Prostate gland (tissue), 2 donors: Measurements from ENCODE around the gene PDYN. TPM values are rescaled to one million over a fixed set of nuclear protein-coding genes. Genes with fewer than 3 reads are reported as not detected.

Experiments
- DNase-seq: peaks from one replicate; pipeline ENCODE4 v3.0.0-alpha.2; 2019; ENCODE audit warnings: low spot score
- H3K27ac ChIP-seq, 2 donors: fragments of 200-600 bp; sonication (generic); 2 replicates each; pipeline ENCODE4 v1.5.1; 2017 to 2019
- H3K27me3 ChIP-seq: fragments of 200-600 bp; sonication (generic); replicated peaks from 2 replicates; pipeline ENCODE4 v1.5.1; 2019; ENCODE audit not compliant: insufficient read depth
- H3K36me3 ChIP-seq, 2 donors: fragments of 200-600 bp; sonication (generic); 1 replicate in 1 of 2; 2 replicates in 1 of 2; pipeline versions ENCODE4 v1.5.1 to v1.8.1; 2017 to 2019
- H3K4me1 ChIP-seq: fragments of 200-600 bp; sonication (generic); replicated peaks from 2 replicates; pipeline ENCODE4 v1.5.1; 2019
- H3K4me3 ChIP-seq, 2 donors: fragments of 200-600 bp; sonication (generic); 2 replicates each; pipeline ENCODE4 v1.5.1; 2017 to 2019
- H3K9me3 ChIP-seq: fragments of 200-600 bp; sonication (generic); 2 replicates; pipeline ENCODE4 v1.5.1; 2017
- POLR2A ChIP-seq: fragments of 450-650 bp; IDR thresholded peaks from one replicate; pipeline ENCODE4 v1.6.1; 2016; ENCODE audit warnings: antibody characterized with exemption, mild to moderate bottlenecking
- POLR2AphosphoS5 ChIP-seq: sonication (generic); formaldehyde crosslinking; IDR thresholded peaks from one replicate; pipeline ENCODE4 v1.6.1; 2017; ENCODE audit warnings: antibody characterized with exemption
- WGBS: methylation state at CpG from one replicate; pipeline ENCODE4 v1.1.5; 2018; 5-methylcytosine and 5-hydroxymethylcytosine counted together
- intact Hi-C: fragments of 100-400 bp; cut with DNase I; formaldehyde crosslinking; loops from one replicate; pipeline ENCODE4 v1.14.2; 2022
- total RNA-seq, 2 donors: library from RNA; depleted of rRNA; stranded (reverse); fragments of >200 nt; gene quantifications; one replicate each; pipeline ENCODE4 v1.1.0, GENCODE V29; 2016
- TF ChIP-seq, protein P1 (sequence below), 4 experiments: fragments of 200-600 bp in 2 of 4; fragments of 450-650 bp in 2 of 4; sonication (generic) in 2 of 4; IDR thresholded peaks; 1 replicate in 3 of 4; 2 replicates in 1 of 4; pipeline ENCODE4 v1.5.1; 2016 to 2019; ENCODE audit warnings: antibody characterized with exemption in 4 of 4, mild to moderate bottlenecking in 2 of 4, moderate library complexity in 2 of 4

The PDYN gene
- total RNA-seq, 2 donors from 2014 or later = 0.28 TPM; not detected in 1

DNA sequence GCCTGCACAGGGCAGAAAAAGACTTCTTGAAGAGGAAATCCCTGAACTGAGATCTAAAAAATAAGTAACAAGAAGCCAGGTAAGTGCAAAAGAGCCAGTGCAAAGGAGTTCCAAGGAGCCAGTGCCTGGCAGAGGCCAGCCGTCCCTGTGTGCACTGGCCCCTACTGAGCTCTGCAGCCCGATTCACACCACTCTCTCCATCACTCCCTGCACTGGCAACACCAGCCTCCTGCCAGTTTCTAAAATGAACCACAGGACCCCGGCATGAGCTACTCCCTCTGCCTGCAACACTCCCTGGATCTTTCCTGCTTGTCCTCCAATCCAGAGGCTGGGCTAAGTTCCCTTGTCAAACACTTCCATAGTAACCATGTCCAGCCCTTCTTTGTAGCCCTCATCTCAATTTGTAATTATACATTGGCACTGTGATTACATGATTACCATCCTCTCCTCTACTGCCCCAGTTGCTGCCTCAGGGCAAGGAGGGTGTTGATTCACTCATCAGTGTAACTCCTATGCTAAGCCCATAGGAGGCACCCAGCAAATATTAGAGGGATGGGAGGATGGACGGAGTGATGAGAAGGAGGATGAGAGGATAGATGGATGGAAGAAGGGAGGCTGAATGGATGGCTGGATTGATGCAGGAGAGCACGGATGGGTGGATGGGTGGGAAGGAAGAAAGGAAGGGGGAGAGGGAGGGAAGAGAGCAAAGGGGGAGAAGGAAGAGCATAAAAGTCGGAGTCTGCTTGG, 49.3 kb downstream of the PDYN start:
- Histone ChIP-seq H3K36me3 (no peaks in the 10 kb centered on the region), H3K27ac (no peak overlapping the region), H3K4me3 (no peak overlapping the region), H3K27me3 (no peaks in the 10 kb centered on the region), H3K4me1 (peaks cover 3% of the 10 kb centered on the region), H3K9me3 (no peaks in the 10 kb centered on the region)
- intact Hi-C loops = loop anchor here (10.0 kb wide), 1 partner anchor 140 kb away; no protein-coding TSS in a partner anchor
- no peak for TF ChIP-seq POLR2AphosphoS5
- TF ChIP-seq, protein P1, sequence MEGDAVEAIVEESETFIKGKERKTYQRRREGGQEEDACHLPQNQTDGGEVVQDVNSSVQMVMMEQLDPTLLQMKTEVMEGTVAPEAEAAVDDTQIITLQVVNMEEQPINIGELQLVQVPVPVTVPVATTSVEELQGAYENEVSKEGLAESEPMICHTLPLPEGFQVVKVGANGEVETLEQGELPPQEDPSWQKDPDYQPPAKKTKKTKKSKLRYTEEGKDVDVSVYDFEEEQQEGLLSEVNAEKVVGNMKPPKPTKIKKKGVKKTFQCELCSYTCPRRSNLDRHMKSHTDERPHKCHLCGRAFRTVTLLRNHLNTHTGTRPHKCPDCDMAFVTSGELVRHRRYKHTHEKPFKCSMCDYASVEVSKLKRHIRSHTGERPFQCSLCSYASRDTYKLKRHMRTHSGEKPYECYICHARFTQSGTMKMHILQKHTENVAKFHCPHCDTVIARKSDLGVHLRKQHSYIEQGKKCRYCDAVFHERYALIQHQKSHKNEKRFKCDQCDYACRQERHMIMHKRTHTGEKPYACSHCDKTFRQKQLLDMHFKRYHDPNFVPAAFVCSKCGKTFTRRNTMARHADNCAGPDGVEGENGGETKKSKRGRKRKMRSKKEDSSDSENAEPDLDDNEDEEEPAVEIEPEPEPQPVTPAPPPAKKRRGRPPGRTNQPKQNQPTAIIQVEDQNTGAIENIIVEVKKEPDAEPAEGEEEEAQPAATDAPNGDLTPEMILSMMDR (IDR thresholded peaks at IDR 0.05) = no peak
- no peak for TF ChIP-seq POLR2A
- no peak for DNase-seq
- 80% methylated on average over 6 of the region's 6 CpGs for WGBS

DNA sequence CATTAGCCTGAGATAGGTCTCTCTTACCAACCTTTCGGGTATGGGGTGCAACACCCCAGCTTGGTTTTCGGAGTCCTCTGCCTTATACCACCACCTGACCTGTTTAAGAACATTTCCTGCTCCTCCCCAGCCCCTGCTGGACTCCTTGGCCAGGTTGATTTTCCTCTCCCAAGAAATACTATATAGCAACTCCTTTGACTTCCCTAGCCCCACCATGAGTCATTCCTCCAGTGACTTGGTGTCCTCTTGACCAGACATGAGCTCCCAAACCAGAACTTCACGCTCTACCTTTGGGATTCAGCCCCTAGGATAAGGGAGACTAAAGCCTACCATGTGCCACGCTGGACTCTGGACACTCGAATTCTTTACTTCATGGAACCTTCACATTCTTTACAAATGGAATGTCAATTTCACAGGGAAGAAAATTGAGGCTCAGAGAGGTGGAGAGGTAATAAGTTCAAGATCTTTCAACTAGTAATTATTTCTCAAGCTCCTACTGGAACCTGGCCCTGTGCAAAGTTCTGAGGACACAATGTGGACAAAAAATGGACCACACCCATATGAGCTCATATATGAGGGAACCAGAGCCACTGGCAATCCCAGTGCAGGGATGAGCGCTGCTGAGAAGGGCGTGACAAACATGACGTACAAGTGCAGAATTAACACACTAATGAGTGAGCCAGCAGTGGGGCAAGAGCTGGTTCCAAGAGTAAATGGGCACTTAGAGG, 50.4 kb downstream of the PDYN start:
- DNase-seq = no peak
- 88% methylated on average over 8 of the region's 8 CpGs for WGBS

DNA sequence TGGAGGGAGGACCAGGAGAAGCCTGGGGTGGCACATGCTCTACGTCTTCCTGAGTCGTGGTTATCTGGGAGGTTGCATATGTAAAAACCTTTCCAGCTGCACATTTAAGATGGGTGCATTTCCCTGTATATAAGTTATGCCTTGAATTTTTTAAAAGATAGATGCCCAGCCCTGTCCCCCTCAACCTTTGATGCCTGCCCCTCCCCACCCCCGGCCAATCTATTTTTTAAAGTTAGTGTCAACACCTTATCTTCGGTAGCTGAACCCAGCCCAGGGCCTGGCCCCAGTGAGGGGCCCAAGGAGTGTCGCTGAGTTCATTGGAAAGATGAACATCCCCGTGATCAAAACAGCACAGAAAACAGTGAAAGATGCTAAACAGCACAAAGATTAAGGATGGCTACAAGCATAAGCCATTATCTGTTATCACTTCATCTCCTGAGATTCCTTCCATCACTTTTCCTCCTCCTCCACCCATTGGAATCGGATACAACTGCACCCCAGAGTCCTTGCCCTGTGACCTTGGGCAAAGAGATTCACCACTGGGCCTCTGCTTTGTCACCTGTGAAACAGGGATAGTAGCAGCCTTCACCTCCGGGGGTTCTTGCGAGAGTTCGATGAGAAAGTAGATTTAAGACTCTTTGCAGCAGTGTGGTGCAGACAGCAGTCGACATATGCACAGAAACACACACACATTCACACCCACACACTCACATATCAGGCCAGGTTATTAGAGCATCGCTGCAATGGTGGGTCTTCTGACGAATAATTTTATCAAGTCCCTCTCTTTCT, 51.2 kb downstream of the PDYN start:
- Histone ChIP-seq H3K4me1 (peaks cover 3% of the 10 kb centered on the region), H3K27me3 (no peaks in the 10 kb centered on the region), H3K36me3 (no peaks in the 10 kb centered on the region), H3K9me3 (no peaks in the 10 kb centered on the region), H3K4me3 (no peak overlapping the region), H3K27ac (no peak overlapping the region)
- intact Hi-C loops = loop anchor here (10.0 kb wide), 1 partner anchor 138 kb away; no protein-coding TSS in a partner anchor
- WGBS = 86% methylated on average over 13 of the region's 13 CpGs
- TF ChIP-seq POLR2AphosphoS5 = no peak
- no peak for TF ChIP-seq POLR2A
- TF ChIP-seq, protein P1 (IDR thresholded peaks at IDR 0.05) = no peak
- no peak for DNase-seq

More for the DNA sequence above, 50.4 kb downstream of the PDYN start:
- no peaks in the 10 kb centered on the region for H3K27me3 ChIP-seq
- H3K9me3 ChIP-seq = no peaks in the 10 kb centered on the region
- TF ChIP-seq POLR2A (no peak), POLR2AphosphoS5 (no peak)
- TF ChIP-seq, protein P1 (IDR thresholded peaks at IDR 0.05) = no peak
- H3K4me3 ChIP-seq = no peak overlapping the region
- H3K36me3 ChIP-seq = no peaks in the 10 kb centered on the region
- no peak overlapping the region for H3K27ac ChIP-seq
- peaks cover 3% of the 10 kb centered on the region for H3K4me1 ChIP-seq
- intact Hi-C loops = loop anchor here (10.0 kb wide), 1 partner anchor 139 kb away; no protein-coding TSS in a partner anchor

DNA sequence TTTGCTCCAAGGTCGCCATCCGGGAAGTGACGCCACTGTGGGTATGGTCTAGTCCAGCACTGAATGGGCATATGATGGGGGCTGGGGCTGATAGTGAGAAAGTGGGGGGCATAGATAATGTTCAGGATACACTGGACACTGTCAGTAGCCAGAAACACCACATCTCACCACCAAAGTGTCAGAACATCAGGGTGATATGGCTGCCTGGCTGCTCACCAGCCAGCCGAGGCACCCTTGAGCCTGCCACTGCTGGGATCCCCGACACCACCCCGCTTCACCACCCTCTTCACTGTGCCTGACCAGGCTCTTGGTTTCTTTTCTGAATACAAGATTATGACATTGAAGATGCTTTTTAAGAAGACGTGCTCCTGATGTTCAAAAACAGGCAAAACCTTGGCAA, 51.8 kb downstream of the PDYN start:
- intact Hi-C loops = loop anchor here (10.0 kb wide), 1 partner anchor 137 kb away; no protein-coding TSS in a partner anchor
- 92% methylated on average over 7 of the region's 7 CpGs for WGBS
- no peak for TF ChIP-seq POLR2A
- TF ChIP-seq POLR2AphosphoS5 = no peak
- TF ChIP-seq, protein P1 (IDR thresholded peaks at IDR 0.05) = no peak

More for the DNA sequence above, 51.8 kb downstream of the PDYN start:
- Histone ChIP-seq H3K9me3 (no peaks in the 10 kb centered on the region), H3K36me3 (no peaks in the 10 kb centered on the region), H3K4me3 (no peak overlapping the region), H3K27me3 (no peaks in the 10 kb centered on the region), H3K4me1 (peaks cover 3% of the 10 kb centered on the region), H3K27ac (no peak overlapping the region)
- no peak for DNase-seq
